ENCODE measurements around the gene ENTPD2. TPM values are rescaled to one million over a fixed set of nuclear protein-coding genes. Genes with fewer than 3 reads are reported as not detected.
A peak's percentile ranks its signal among the peaks of the same experiment; 100 is the strongest.

Gene ENTPD2
- total RNA-seq, 2 experiments from 2014 or later, result not detected

DNA sequence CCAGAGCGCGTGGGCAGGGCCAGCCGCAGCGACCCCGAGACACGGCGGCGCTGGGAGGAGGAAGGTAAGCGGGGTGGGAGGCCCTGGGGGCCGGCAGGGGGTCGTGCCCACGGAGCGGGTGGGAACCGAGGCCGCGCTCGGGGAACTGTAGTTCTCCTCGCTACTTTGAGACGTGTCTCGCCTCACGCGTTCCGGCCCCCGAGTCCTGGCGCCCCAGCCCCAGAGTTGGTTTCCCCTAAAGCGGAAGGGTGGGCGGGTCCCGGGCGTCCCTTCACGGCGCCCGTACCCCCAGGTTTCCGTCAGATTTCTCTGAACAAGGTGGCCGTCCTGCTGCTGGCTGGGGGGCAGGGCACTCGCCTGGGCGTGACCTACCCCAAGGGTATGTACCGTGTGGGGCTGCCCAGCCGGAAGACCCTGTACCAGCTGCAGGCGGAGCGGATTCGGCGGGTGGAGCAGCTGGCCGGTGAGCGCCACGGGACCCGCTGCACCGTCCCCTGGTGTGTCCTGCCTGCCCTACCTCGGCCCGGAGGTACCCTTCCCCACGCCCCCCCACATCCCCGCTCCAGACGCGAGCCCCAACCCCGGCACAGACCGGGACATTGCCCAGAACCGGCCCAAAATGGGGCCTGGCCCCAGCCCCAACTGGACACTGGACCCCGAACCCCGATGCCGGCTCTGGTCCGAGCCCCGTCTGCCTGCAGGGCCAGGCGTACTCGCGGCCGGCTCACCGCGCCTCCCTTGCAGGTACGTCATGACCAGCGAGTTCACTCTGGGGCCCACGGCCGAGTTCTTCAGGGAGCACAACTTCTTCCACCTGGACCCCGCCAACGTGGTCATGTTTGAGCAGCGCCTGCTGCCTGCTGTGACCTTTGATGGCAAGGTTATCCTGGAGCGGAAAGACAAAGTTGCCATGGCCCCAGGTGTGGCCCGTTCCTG lies 24.2 kb upstream of the ENTPD2 start:
- Mint-ChIP-seq H3K9me3 (no peaks in the 10 kb centered on the region), H3K4me1 (ENCODE audit: low read depth) (no peaks in the 10 kb centered on the region), H3K27me3 (no peaks in the 10 kb centered on the region), H3K4me3 (peak overlapping the region; percentile 65), H3K27ac (no peak overlapping the region), H3K36me3 (no peaks in the 10 kb centered on the region)
- peak; percentile 48 for DNase-seq
- ChIA-PET POLR2A (interaction anchor here (0.6 to 2.1 kb wide), 3 partner anchors 8 to 18 kb away, joined by 3 to 10 read pairs (median 3); partner anchors contain the start of gene MAN1B1), CTCF (interaction anchor here (0.7 to 3.4 kb wide), 4 partner anchors 11 to 31 kb away, joined by 3 to 25 read pairs (median 3); no protein-coding TSS in a partner anchor)
- intact Hi-C loops (cut with micrococcal nuclease), result loop anchor here (1.0 kb wide), 1 partner anchor 8 kb away; the partner anchor contains the start of gene MAN1B1

GRCh38 chr9:137077010-137077747 lies 23.3 kb upstream of the ENTPD2 start, which contains the start of gene UAP1L1:
Gene UAP1L1 (plus strand): TSS chr9:137077517. CDS start chr9:137077533, 16 bp downstream.
- CTCF ChIA-PET, result interaction anchor here (0.7 to 3.4 kb wide), 7 partner anchors 10 to 48 kb away, joined by 3 to 25 read pairs (median 3); partner anchors contain the start of gene ABCA2
- POLR2A ChIA-PET, result interaction anchor here (0.6 to 2.1 kb wide), 4 partner anchors 9 to 237 kb away, joined by 3 to 10 read pairs (median 3); partner anchors contain the start of gene MAN1B1
- no peaks in the 10 kb centered on the region for H3K9me3 Mint-ChIP-seq
- no peak within 1 kb of the TSS for H3K27ac Mint-ChIP-seq
- no peaks in the 10 kb centered on the region for H3K27me3 Mint-ChIP-seq
- H3K36me3 Mint-ChIP-seq, result no peaks in the 10 kb centered on the region
- intact Hi-C loops (cut with micrococcal nuclease), result loop anchor here (1.0 kb wide), 1 partner anchor 9 kb away; the partner anchor contains the start of gene MAN1B1
- peak; percentile 68 for DNase-seq
- peak within 1 kb of the TSS; percentile 65 for H3K4me3 Mint-ChIP-seq
- H3K4me1 Mint-ChIP-seq (ENCODE audit: low read depth), result no peaks in the 10 kb centered on the region

- ChIA-PET POLR2A (interaction anchor here (0.6 to 2.1 kb wide), 2 partner anchors 9 to 237 kb away, joined by 3 to 10 read pairs; partner anchors contain the start of gene MAN1B1), CTCF (interaction anchor here (0.8 to 3.4 kb wide), 4 partner anchors 10 to 48 kb away, joined by 3 to 25 read pairs (median 10); partner anchors contain the start of gene ABCA2)
- Mint-ChIP-seq H3K27ac (no peak overlapping the region), H3K27me3 (no peaks in the 10 kb centered on the region), H3K36me3 (no peaks in the 10 kb centered on the region), H3K9me3 (no peaks in the 10 kb centered on the region), H3K4me3 (peak overlapping the region; percentile 59), H3K4me1 (ENCODE audit: low read depth) (no peaks in the 10 kb centered on the region)
- no peak for DNase-seq
- intact Hi-C loops (cut with micrococcal nuclease), result loop anchor here (1.0 kb wide), 1 partner anchor 10 kb away; the partner anchor contains the start of gene MAN1B1
Measured at GRCh38 chr9:137076636-137077009, 22.8 kb upstream of the ENTPD2 start.

DNA sequence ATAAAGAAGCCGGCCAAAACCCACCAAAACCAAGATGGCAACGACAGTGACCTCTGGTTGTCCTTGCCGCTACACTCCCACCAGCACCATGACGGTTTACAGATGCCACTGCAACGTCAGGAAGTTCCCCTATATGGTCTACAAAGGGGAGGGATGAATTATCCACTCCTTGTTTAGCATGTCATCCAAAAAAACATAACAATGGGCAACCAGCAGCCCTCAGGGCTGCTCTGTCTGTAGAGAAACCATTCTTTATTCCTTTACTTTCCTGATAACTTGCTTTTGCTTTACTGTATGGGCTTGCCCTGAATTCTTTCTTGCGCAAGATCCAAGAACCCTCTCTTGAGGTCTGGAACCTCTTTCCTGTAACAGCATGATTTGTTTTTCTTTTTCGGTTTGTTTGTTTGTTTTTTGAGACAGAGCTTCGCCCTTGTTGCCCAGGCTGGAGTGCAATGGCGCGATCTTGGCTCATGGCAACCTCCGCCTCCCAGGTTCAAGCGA lies 21.5 kb upstream of the ENTPD2 start:
- Mint-ChIP-seq H3K9me3 (no peaks in the 10 kb centered on the region), H3K4me1 (ENCODE audit: low read depth) (peaks cover 4% of the 10 kb centered on the region), H3K27me3 (no peaks in the 10 kb centered on the region), H3K36me3 (no peaks in the 10 kb centered on the region), H3K4me3 (no peak overlapping the region), H3K27ac (no peak overlapping the region)
- intact Hi-C loops (cut with micrococcal nuclease), result no loop called here
- ChIA-PET CTCF (interaction anchor here (1.1 to 3.1 kb wide), 4 partner anchors 11 to 46 kb away, joined by 3 to 10 read pairs (median 7); partner anchors contain the start of genes ABCA2 and NPDC1), POLR2A (no interaction called here)
- DNase-seq, result no peak

- Mint-ChIP-seq H3K27ac (peak overlapping the region; percentile 9), H3K27me3 (no peaks in the 10 kb centered on the region), H3K4me1 (ENCODE audit: low read depth) (peaks cover 4% of the 10 kb centered on the region), H3K4me3 (no peak overlapping the region), H3K36me3 (no peaks in the 10 kb centered on the region), H3K9me3 (no peaks in the 10 kb centered on the region)
- intact Hi-C loops (cut with micrococcal nuclease), result loop anchor here (5.0 kb wide), 1 partner anchor 527 kb away; the partner anchor contains the start of gene NOTCH1
- CTCF ChIA-PET, result interaction anchor here (1.1 to 3.1 kb wide), 4 partner anchors 11 to 46 kb away, joined by 3 to 10 read pairs (median 7); partner anchors contain the start of genes ABCA2 and NPDC1
- DNase-seq, result no peak
- POLR2A ChIA-PET, result no interaction called here
Measured at GRCh38 chr9:137074657-137075274, 20.9 kb upstream of the ENTPD2 start.

DNA sequence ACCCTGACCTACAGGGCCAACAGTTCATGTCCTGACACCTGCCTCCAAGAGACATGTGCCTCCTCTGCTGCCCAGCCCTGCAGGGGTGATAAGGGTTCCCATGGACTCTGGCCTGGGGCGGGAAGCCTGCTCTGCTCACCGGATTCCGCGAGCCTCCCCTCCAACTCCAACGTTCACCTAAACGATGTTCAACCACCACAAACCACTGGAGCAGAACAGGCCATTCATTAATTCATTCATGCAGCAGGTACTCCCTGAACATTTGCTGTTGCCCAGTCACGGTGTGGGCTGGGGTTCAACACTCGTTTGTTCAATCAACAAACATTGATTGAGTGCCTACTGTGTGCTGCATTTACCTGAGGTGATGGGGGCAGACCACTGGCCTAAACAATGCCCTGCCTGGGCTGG lies 20.1 kb upstream of the ENTPD2 start:
- H3K9me3 Mint-ChIP-seq, result no peaks in the 10 kb centered on the region
- CTCF ChIA-PET, result interaction anchor here (1.0 to 3.1 kb wide), 2 partner anchors 10 to 45 kb away, joined by 3 to 9 read pairs; partner anchors contain the start of gene ABCA2

GRCh38 chr9:137071282-137071681 lies 17.4 kb upstream of the ENTPD2 start:
- Mint-ChIP-seq H3K36me3 (no peaks in the 10 kb centered on the region), H3K27ac (no peak overlapping the region), H3K27me3 (no peaks in the 10 kb centered on the region), H3K9me3 (no peaks in the 10 kb centered on the region), H3K4me1 (ENCODE audit: low read depth) (peaks cover 8% of the 10 kb centered on the region), H3K4me3 (peak overlapping the region; percentile 61)
- CTCF ChIA-PET, result interaction anchor here (1.1 to 10.6 kb wide), 5 partner anchors 14 to 165 kb away, joined by 4 to 208 read pairs (median 61); partner anchors contain the start of genes ABCA2, FUT7, MAN1B1 and NPDC1
- POLR2A ChIA-PET, result interaction anchor here (1.1 to 4.3 kb wide), 6 partner anchors 15 to 170 kb away, joined by 3 to 27 read pairs (median 3); partner anchors contain the start of genes MAN1B1 and TUBB4B
- intact Hi-C loops (cut with micrococcal nuclease), result loop anchor here (2.0 to 5.0 kb wide), 2 partner anchors 16 to 524 kb away; partner anchors contain the start of genes MAN1B1 and NOTCH1
- no peak for DNase-seq

More for the DNA sequence above, 20.1 kb upstream of the ENTPD2 start:
- Mint-ChIP-seq H3K4me3 (no peak overlapping the region), H3K4me1 (ENCODE audit: low read depth) (peaks cover 4% of the 10 kb centered on the region), H3K27ac (no peak overlapping the region), H3K36me3 (no peaks in the 10 kb centered on the region), H3K27me3 (no peaks in the 10 kb centered on the region)
- intact Hi-C loops (cut with micrococcal nuclease), result loop anchor here (5.0 kb wide), 1 partner anchor 527 kb away; the partner anchor contains the start of gene NOTCH1
- POLR2A ChIA-PET, result no interaction called here
- no peak for DNase-seq

DNA sequence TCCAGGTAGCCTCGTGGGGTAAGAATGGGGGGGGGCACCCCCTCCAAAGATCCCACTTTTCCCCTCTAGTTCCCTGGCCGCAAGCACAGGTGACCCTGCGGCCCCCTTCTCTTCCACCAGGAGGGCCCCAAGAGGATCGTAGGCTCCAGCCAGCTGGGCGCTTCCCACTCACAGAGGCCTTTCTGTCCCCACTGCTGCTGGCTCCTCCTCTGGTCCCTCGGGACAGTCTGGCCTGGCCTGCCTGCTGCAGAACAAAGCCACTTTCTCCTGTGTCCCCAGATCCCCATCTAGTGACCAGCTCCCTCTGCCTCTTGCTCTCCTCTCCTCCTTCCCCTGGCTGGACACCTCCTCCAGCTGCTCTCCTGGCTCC lies 17.0 kb upstream of the ENTPD2 start:
- Mint-ChIP-seq H3K27me3 (no peaks in the 10 kb centered on the region), H3K9me3 (no peaks in the 10 kb centered on the region), H3K36me3 (no peaks in the 10 kb centered on the region), H3K4me1 (ENCODE audit: low read depth) (peaks cover 8% of the 10 kb centered on the region), H3K4me3 (peak overlapping the region; percentile 61), H3K27ac (no peak overlapping the region)
- ChIA-PET CTCF (interaction anchor here (1.0 to 10.6 kb wide), 7 partner anchors 14 to 531 kb away, joined by 3 to 208 read pairs (median 12); partner anchors contain the start of genes ABCA2, FUT7, MAN1B1 and NPDC1), POLR2A (interaction anchor here (0.6 to 4.3 kb wide), 9 partner anchors 15 to 231 kb away, joined by 3 to 27 read pairs (median 3); partner anchors contain the start of genes MAN1B1, NRARP and TUBB4B)
- no peak for DNase-seq
- intact Hi-C loops (cut with micrococcal nuclease), result loop anchor here (2.0 to 5.0 kb wide), 2 partner anchors 16 to 524 kb away; partner anchors contain the start of genes MAN1B1 and NOTCH1

GRCh38 chr9:137070201-137070905 lies 16.5 kb upstream of the ENTPD2 start, which contains the start of gene SAPCD2:
Gene SAPCD2 (minus strand): TSS chr9:137070557. CDS start chr9:137070460, 97 bp downstream.
- no peaks in the 10 kb centered on the region for H3K27me3 Mint-ChIP-seq
- H3K36me3 Mint-ChIP-seq, result no peaks in the 10 kb centered on the region
- intact Hi-C loops (cut with micrococcal nuclease), result loop anchor here (2.0 to 5.0 kb wide), 2 partner anchors 16 to 523 kb away; partner anchors contain the start of genes MAN1B1 and NOTCH1
- peak within 1 kb of the TSS; percentile 61 for H3K4me3 Mint-ChIP-seq
- peak; percentile 90 for DNase-seq
- no peak within 1 kb of the TSS for H3K27ac Mint-ChIP-seq
- CTCF ChIA-PET, result interaction anchor here (1.0 to 10.6 kb wide), 7 partner anchors 15 to 531 kb away, joined by 3 to 208 read pairs (median 12); partner anchors contain the start of genes ABCA2, FUT7, MAN1B1 and NPDC1
- POLR2A ChIA-PET, result interaction anchor here (0.6 to 4.3 kb wide), 11 partner anchors 16 to 263 kb away, joined by 3 to 27 read pairs (median 4); partner anchors contain the start of genes MAN1B1, NRARP and TUBB4B
- no peaks in the 10 kb centered on the region for H3K9me3 Mint-ChIP-seq
- H3K4me1 Mint-ChIP-seq (ENCODE audit: low read depth), result peaks cover 8% of the 10 kb centered on the region
